ENCODE data around the gene ARID5B.
"Not testable (repeated sequence)": the region's sequence is repeated elsewhere in the genome, so short reads cannot be mapped to it uniquely, and the experiment has no call there.

The ARID5B gene

DNA sequence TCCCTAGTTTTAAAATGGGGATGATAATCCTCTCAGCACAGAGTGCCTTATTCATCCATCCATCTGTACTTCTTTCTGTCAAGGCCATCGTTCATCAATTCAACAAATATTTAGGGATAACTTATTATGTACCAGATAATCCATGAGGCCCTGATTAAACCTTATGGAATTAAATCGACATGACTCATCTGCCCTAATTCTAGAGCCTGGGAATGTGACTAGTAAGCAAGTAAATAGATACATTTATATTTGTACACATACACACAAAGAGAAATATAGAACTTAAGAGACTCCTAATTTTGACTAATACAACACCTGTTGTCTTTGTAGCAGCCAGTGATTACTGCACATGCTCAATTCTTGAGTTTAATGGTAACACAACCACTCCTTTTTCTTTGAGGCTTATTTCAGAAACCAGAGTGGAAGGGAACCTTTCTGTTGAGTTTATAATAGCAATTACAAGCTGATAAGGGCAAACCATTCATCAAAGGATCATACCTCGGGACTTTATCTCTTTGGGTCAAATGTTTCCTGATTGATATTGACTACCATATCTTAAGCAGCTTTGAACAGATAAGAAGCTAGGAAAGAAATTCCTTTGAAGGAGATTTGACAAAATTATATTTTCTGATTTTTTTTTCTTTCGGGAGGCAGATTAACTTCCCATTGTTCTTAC lies 122.7 kb downstream of the ARID5B start:
- H3K4me3 ChIP-seq = no peak overlapping the region
- H3K27ac ChIP-seq = no peak overlapping the region
- TF ChIP-seq, protein P1, sequence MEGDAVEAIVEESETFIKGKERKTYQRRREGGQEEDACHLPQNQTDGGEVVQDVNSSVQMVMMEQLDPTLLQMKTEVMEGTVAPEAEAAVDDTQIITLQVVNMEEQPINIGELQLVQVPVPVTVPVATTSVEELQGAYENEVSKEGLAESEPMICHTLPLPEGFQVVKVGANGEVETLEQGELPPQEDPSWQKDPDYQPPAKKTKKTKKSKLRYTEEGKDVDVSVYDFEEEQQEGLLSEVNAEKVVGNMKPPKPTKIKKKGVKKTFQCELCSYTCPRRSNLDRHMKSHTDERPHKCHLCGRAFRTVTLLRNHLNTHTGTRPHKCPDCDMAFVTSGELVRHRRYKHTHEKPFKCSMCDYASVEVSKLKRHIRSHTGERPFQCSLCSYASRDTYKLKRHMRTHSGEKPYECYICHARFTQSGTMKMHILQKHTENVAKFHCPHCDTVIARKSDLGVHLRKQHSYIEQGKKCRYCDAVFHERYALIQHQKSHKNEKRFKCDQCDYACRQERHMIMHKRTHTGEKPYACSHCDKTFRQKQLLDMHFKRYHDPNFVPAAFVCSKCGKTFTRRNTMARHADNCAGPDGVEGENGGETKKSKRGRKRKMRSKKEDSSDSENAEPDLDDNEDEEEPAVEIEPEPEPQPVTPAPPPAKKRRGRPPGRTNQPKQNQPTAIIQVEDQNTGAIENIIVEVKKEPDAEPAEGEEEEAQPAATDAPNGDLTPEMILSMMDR (IDR thresholded peaks at IDR 0.05) = no peak
- no peak for DNase-seq (ENCODE audit: low spot score)

DNA sequence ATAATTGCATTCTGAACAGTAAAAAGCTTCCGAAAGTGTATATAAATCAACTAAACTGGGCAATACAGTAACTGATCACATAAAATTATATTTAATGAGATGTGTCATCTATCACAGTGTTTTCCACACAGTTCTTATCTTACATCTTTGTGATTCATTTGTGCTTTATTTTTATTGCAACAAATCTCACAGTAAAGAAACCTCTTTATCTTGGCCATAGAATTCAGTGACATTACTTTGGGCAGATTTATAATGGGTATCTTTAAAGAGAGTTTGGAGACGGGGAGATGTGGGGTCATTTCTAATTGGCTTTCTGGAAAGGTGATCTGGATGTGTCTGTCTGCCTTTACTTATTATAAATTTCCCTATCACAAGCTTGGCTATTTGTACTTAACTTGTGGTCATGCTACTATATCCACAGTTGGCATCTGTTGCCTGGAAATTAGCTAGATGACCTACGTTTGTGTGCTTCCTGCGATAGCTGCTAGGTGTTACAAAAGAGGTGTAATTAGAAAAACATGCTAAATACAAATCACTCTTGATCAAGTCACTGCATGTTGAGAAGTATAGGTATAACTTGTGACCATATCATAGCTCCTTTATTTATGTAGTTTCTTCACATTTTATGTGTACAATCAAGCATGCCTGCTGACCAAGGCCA lies 123.8 kb downstream of the ARID5B start:
- H3K27ac ChIP-seq = no peak overlapping the region
- DNase-seq (ENCODE audit: low spot score) = no peak
- TF ChIP-seq, protein P1 (IDR thresholded peaks at IDR 0.05) = no peak
- H3K4me3 ChIP-seq = no peak overlapping the region

DNA sequence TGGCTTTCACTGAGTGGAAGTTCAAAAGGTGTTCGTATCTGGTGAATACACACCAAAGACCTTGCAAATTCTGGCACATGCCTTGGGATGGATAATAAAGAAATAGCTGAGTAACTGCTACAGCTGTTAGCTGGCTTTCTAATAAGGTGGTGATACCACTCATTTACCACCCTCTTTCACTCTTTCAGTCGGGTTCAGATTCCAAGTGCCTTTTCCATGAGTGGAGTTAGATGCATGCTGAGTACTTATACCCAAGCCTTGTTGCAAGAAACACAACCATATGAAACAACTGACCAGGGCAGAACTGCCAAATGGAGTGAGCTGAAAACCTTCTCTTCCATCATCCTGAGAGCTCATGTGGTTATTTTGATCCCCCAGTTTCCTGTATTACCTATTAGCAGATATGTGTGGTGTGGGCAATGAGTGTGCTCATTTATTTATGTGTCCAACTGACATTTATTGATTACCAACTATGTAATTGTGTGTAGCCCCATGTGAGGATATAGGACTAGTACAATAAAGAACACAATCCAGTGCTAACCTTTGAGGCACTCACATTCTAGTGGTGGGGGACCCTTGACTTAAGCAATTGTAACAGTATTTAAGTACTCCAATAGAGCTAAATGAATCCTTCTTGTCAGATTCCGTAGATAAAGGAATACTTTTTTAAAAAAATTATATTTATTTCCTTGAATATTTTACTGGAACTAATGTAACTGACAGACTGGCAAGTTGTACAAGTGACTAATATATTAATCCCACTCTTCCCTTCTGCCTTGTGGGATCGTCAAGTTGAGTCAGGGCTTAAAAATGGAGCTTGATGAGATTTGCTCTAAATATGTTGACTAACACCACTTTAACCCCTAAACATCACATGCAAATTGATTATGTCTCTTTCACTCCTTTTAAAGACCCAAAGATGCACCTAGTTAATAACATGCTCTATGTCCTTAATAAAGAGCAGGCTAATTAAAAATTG lies 124.7 kb downstream of the ARID5B start:
- DNase-seq (ENCODE audit: low spot score) = no peak
- H3K27ac ChIP-seq = no peak overlapping the region
- no peak overlapping the region for H3K4me3 ChIP-seq
- TF ChIP-seq, protein P1 (IDR thresholded peaks at IDR 0.05) = no peak

DNA sequence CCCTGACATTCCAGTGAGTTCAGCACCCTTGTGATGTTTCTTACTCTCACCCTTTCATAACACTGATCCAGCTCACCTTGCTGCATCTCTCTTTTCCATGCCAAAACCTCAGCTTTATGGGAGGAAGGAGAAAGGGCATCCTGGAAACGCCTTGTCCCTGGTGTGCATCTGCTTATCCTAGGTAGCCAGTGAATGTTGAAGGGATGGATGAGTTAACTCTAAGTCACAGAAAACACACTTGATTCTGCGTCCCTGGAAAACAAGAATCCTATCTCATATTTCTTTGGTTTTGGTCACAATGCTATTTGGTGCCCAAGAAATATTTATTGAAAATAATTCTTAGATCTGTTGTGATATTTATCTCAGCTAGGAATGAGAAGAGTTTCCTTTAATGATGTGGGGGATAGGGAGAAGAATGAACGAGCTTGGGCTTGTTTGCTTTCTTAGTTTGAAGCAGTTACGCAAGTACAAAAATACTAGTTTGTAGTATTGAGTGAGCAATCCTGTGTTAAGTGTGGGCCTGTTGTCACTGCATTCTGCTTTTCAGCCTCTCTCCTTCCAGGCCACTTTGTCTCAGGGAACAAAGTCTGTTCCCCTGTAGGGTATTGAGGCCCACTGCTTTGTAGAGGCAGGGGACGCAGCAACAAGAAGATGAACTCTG lies 126.5 kb downstream of the ARID5B start:
- Histone ChIP-seq H3K27ac (no peak overlapping the region), H3K4me3 (no peak overlapping the region)
- DNase-seq (ENCODE audit: low spot score) = no peak
- TF ChIP-seq, protein P1 (IDR thresholded peaks at IDR 0.05) = no peak

DNA sequence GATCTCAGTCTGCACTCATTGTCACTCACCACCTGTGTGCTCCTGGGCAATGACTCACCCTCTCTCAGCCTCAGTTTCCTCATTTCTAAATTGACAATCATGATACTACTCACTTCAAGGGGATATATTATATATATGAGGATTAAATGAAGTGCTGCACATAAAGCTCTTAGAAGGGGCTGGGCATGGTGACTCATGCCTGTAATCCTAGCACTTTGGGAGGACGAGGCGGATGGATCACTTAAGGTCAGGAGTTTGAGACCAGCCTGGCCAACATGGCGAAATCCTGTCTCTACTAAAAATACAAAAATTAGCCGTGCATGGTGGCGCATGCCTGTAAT lies 127.0 kb downstream of the ARID5B start:
- DNase-seq (ENCODE audit: low spot score); H3K27ac ChIP-seq: not testable (repeated sequence)

DNA sequence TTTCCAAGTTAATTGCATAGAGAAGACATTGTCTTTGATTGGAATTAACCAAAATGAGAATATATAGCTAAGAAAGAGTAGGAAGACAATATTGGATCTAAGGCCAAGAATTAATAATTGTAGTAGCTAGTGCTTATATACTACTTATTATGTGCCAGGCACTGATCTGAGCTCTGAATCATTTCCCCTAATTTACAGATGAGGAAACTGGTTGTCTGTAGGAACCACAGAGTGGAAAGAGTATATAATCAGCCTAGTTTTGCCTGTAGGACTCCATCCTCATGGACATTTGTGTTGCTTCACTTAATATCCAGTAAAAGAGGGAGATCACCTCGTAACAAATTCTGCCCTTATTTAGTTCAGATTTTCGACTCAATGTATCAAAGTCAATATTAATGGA lies 127.9 kb downstream of the ARID5B start:
- DNase-seq (ENCODE audit: low spot score) = no peak
- TF ChIP-seq, protein P1 (IDR thresholded peaks at IDR 0.05) = no peak
- no peak overlapping the region for H3K27ac ChIP-seq
- H3K4me3 ChIP-seq = no peak overlapping the region

More for the DNA sequence above, 127.0 kb downstream of the ARID5B start:
- H3K4me3 ChIP-seq = not testable (repeated sequence)

DNA sequence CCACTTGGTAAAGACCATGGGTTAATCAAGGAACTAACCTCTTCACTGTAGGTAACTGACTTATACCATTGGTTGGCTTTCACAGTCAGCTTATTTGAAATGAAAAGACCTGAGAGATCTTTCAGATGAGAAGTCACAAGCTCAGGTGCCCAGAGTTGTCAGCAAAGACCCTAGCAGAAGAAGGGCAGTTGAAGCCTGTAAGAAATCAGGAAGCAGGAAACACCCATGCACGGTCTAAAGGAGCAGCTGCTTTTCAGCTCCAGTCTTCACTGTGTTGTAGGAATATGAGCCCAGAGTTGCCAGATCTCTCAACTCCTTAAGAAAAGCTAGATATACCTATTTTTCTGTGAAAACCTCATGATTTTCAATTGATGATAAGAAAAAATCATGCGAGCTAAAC lies 130.0 kb downstream of the ARID5B start:
- TF ChIP-seq, protein P1 (IDR thresholded peaks at IDR 0.05) = no peak
- no peak overlapping the region for H3K4me3 ChIP-seq
- no peak for DNase-seq (ENCODE audit: low spot score)
- H3K27ac ChIP-seq = no peak overlapping the region
